DOHH2 (cell line): ENCODE data around the gene GALNTL6.
"Not testable (repeated sequence)": the region's sequence is repeated elsewhere in the genome, so short reads cannot be mapped to it uniquely, and the experiment has no call there.

Experiments
- H3F3A ChIP-seq: fragments of 200-600 bp; sonication (generic), shearing (Covaris generic); 2 replicates; pipeline ENCODE4 v1.6.0; 2016; ENCODE audit warnings: antibody characterized with exemption, mild to moderate bottlenecking; ENCODE audit not compliant: control insufficient read depth, insufficient read depth
- H3K27ac ChIP-seq: fragments of 200-600 bp; sonication (generic); 2 replicates; pipeline ENCODE4 v1.5.1; 2014; ENCODE audit warnings: low read depth, mild to moderate bottlenecking, low read length, moderate library complexity
- H3K27me3 ChIP-seq: fragments of 200-600 bp; sonication (generic); 2 replicates; pipeline ENCODE4 v1.6.1; 2014; ENCODE audit warnings: mild to moderate bottlenecking, low read length, mixed read lengths; ENCODE audit not compliant: control insufficient read depth
- H3K36me3 ChIP-seq: fragments of 200-600 bp; sonication (generic); 2 replicates; pipeline ENCODE4 v1.6.1; 2014; ENCODE audit warnings: mild to moderate bottlenecking, low read length, moderate library complexity, mixed read lengths; ENCODE audit not compliant: control insufficient read depth
- H3K4me1 ChIP-seq: fragments of 200-600 bp; sonication (generic); 2 replicates; pipeline ENCODE4 v1.6.1; 2014; ENCODE audit warnings: mild to moderate bottlenecking, low read length, mixed read lengths; ENCODE audit not compliant: control insufficient read depth
- H3K4me2 ChIP-seq: fragments of 200-600 bp; sonication (generic); 2 replicates; pipeline ENCODE4 v1.6.0; 2014; ENCODE audit warnings: mild to moderate bottlenecking, low read length, moderate library complexity
- H3K4me3 ChIP-seq: fragments of 200-600 bp; sonication (generic); 2 replicates; pipeline ENCODE4 v1.5.1; 2014; ENCODE audit warnings: mild to moderate bottlenecking, low read length, mixed read lengths
- H3K79me2 ChIP-seq: fragments of 200-600 bp; sonication (generic); 2 replicates; pipeline ENCODE4 v1.6.1; 2014; ENCODE audit warnings: mild to moderate bottlenecking, low read length, mixed read lengths; ENCODE audit not compliant: control insufficient read depth
- H3K9me2 ChIP-seq: fragments of 200-600 bp; sonication (generic); replicated peaks from 2 replicates; pipeline ENCODE4 v1.6.1; 2014; ENCODE audit warnings: mild to moderate bottlenecking, low read length, mixed read lengths; ENCODE audit not compliant: control insufficient read depth
- H3K9me3 ChIP-seq: fragments of 200-600 bp; sonication (generic); 2 replicates; pipeline ENCODE4 v1.6.1; 2014; ENCODE audit warnings: antibody characterized with exemption, low read length, mixed read lengths; ENCODE audit not compliant: control insufficient read depth, insufficient read depth
- H4K20me1 ChIP-seq: fragments of 200-600 bp; sonication (generic); 2 replicates; pipeline ENCODE4 v1.6.0; 2014; ENCODE audit warnings: low read depth, mild to moderate bottlenecking, antibody characterized with exemption, low read length, moderate library complexity; ENCODE audit not compliant: control insufficient read depth, insufficient read depth
- CTCF ChIP-seq: fragments of 200-600 bp; sonication (generic); IDR thresholded peaks from one replicate; pipeline ENCODE4 v1.5.1; 2014; ENCODE audit warnings: antibody characterized with exemption, mild to moderate bottlenecking, low read depth, low read length; ENCODE audit not compliant: poor library complexity, severe bottlenecking
- EZH2phosphoT487 ChIP-seq: fragments of 200-600 bp; sonication (generic); IDR thresholded peaks from 2 replicates; pipeline ENCODE4 v1.6.1; 2017; ENCODE audit warnings: borderline replicate concordance, mild to moderate bottlenecking, antibody characterized with exemption, low read length, moderate library complexity, mixed read lengths

The GALNTL6 gene

GRCh38 chr4:172725581-172725980 is 912.4 kb downstream of the GALNTL6 start:
- no peak overlapping the region for H3K4me3 ChIP-seq
- no peaks in the 10 kb centered on the region for H3K79me2 ChIP-seq
- TF ChIP-seq EZH2phosphoT487 (no peak), CTCF (no peak)

GRCh38 chr4:172726001-172726423 is 912.8 kb downstream of the GALNTL6 start:
- Histone ChIP-seq H3K4me3 (no peak overlapping the region), H3K27me3 (no peaks in the 10 kb centered on the region), H3K4me1 (no peaks in the 10 kb centered on the region), H4K20me1 (no peaks in the 10 kb centered on the region), H3F3A (no peaks in the 10 kb centered on the region), H3K27ac (no peak overlapping the region), H3K79me2 (no peaks in the 10 kb centered on the region), H3K9me2 (no peaks in the 10 kb centered on the region), H3K36me3 (no peaks in the 10 kb centered on the region), H3K9me3 (no peaks in the 10 kb centered on the region), H3K4me2 (no peak overlapping the region)
- no peak for TF ChIP-seq CTCF
- TF ChIP-seq EZH2phosphoT487, result no peak

More at GRCh38 chr4:172725581-172725980, 912.4 kb downstream of the GALNTL6 start:
- H3K4me1 ChIP-seq, result no peaks in the 10 kb centered on the region
- no peak overlapping the region for H3K27ac ChIP-seq
- H3K9me3 ChIP-seq, result no peaks in the 10 kb centered on the region
- H3K36me3 ChIP-seq, result no peaks in the 10 kb centered on the region
- no peaks in the 10 kb centered on the region for H3K27me3 ChIP-seq
- H3F3A ChIP-seq, result no peaks in the 10 kb centered on the region
- no peaks in the 10 kb centered on the region for H4K20me1 ChIP-seq
- no peaks in the 10 kb centered on the region for H3K9me2 ChIP-seq
- H3K4me2 ChIP-seq, result no peak overlapping the region

- Histone ChIP-seq H3K36me3 (no peaks in the 10 kb centered on the region), H4K20me1 (no peaks in the 10 kb centered on the region), H3K4me1 (no peaks in the 10 kb centered on the region), H3K9me2 (no peaks in the 10 kb centered on the region), H3K4me2 (no peak overlapping the region), H3K27ac (no peak overlapping the region), H3K79me2 (no peaks in the 10 kb centered on the region), H3K27me3 (no peaks in the 10 kb centered on the region), H3F3A (no peaks in the 10 kb centered on the region), H3K9me3 (no peaks in the 10 kb centered on the region), H3K4me3 (no peak overlapping the region)
- no peak for TF ChIP-seq CTCF
- no peak for TF ChIP-seq EZH2phosphoT487
These were observed 914.4 kb downstream of the GALNTL6 start for GRCh38 chr4:172727631-172728030.

- H3K27ac ChIP-seq, H3F3A ChIP-seq, H3K4me1 ChIP-seq, H3K79me2 ChIP-seq, H3K27me3 ChIP-seq, H3K4me2 ChIP-seq, H3K9me3 ChIP-seq, H4K20me1 ChIP-seq, H3K9me2 ChIP-seq, H3K36me3 ChIP-seq, H3K4me3 ChIP-seq: not testable (repeated sequence)
These were observed 920.4 kb downstream of the GALNTL6 start for GRCh38 chr4:172733645-172734044.
